Common myeloid progenitor, CD34-positive (primary cell): Measurements from ENCODE around the gene DIPK1B.

Source experiments
- CTCF ChIA-PET: fragments of 350-600 bp; sonication (Branson Sonifier 250); formaldehyde crosslinking; loops from one replicate; lab custom pipeline; 2021; ENCODE audit warnings: antibody characterized with exemption; lab: Charles Lee
- POLR2A ChIA-PET: fragments of 350-600 bp; sonication (Branson Sonifier 250); formaldehyde crosslinking; loops from one replicate; lab custom pipeline; 2021; ENCODE audit warnings: antibody characterized with exemption; lab: Charles Lee
- DNase-seq, 3 donors: peaks; one replicate each; pipeline versions ENCODE4 v3.0.0 to v3.0.0-alpha.2; 2013
- H3K27ac ChIP-seq, 2 experiments: 1 replicate in 1 of 2; 2 replicates in 1 of 2; pipeline ENCODE4 v1.7.0; 2013; ENCODE audit warnings: inconsistent platforms in 2 of 2, low read length in 2 of 2, mild to moderate bottlenecking in 2 of 2, low read depth in 1 of 2, moderate library complexity in 1 of 2; ENCODE audit not compliant: severe bottlenecking in 2 of 2, insufficient read depth in 1 of 2, poor library complexity in 1 of 2
- H3K27me3 ChIP-seq, 5 experiments: replicated peaks in 2 of 5; 1 replicate in 3 of 5; 2 replicates in 2 of 5; pipeline versions ENCODE4 v1.6.1 to v1.7.0; 2013; ENCODE audit warnings: low read length in 4 of 5, mild to moderate bottlenecking in 2 of 5, moderate library complexity in 2 of 5, inconsistent platforms in 1 of 5; ENCODE audit not compliant: insufficient read depth in 5 of 5, control insufficient read depth in 4 of 5
- H3K36me3 ChIP-seq, 4 experiments: 1 replicate in 2 of 4; 2 replicates in 2 of 4; pipeline versions ENCODE4 v1.6.1 to v1.7.0; 2013; ENCODE audit warnings: low read length in 3 of 4, control low read depth in 1 of 4, mild to moderate bottlenecking in 1 of 4; ENCODE audit not compliant: control insufficient read depth in 4 of 4, insufficient read depth in 4 of 4
- H3K4me1 ChIP-seq, 4 experiments: 1 replicate in 3 of 4; 2 replicates in 1 of 4; pipeline versions ENCODE4 v1.6.1 to v1.7.1; 2013; ENCODE audit warnings: low read length in 3 of 4, mild to moderate bottlenecking in 3 of 4, control low read depth in 1 of 4, inconsistent platforms in 1 of 4, moderate library complexity in 1 of 4; ENCODE audit not compliant: control insufficient read depth in 4 of 4, insufficient read depth in 4 of 4; ENCODE audit errors: control extremely low read depth in 1 of 4
- H3K4me3 ChIP-seq, 7 experiments: 1 replicate in 4 of 7; 2 replicates in 3 of 7; pipeline versions ENCODE4 v1.5.1 to v1.7.0; 2013; ENCODE audit warnings: mild to moderate bottlenecking in 7 of 7, low read length in 6 of 7, moderate library complexity in 6 of 7, inconsistent platforms in 2 of 7, low read depth in 2 of 7, control low read depth in 1 of 7; ENCODE audit not compliant: insufficient read depth in 4 of 7, control insufficient read depth in 1 of 7; ENCODE audit errors: extremely low read depth in 1 of 7
- H3K9me3 ChIP-seq, 5 experiments: 1 replicate in 4 of 5; 2 replicates in 1 of 5; pipeline versions ENCODE4 v1.6.1 to v1.7.1; 2013; ENCODE audit warnings: low read length in 4 of 5, mild to moderate bottlenecking in 2 of 5, inconsistent platforms in 1 of 5, low read depth in 1 of 5, moderate library complexity in 1 of 5; ENCODE audit not compliant: control insufficient read depth in 4 of 5, insufficient read depth in 2 of 5; ENCODE audit errors: control extremely low read depth in 1 of 5
- WGBS: methylation state at CpG from one replicate; pipeline ENCODE4 v1.1.5; 2013; ENCODE audit not compliant: insufficient coverage; 5-methylcytosine and 5-hydroxymethylcytosine counted together

Gene DIPK1B

DNA sequence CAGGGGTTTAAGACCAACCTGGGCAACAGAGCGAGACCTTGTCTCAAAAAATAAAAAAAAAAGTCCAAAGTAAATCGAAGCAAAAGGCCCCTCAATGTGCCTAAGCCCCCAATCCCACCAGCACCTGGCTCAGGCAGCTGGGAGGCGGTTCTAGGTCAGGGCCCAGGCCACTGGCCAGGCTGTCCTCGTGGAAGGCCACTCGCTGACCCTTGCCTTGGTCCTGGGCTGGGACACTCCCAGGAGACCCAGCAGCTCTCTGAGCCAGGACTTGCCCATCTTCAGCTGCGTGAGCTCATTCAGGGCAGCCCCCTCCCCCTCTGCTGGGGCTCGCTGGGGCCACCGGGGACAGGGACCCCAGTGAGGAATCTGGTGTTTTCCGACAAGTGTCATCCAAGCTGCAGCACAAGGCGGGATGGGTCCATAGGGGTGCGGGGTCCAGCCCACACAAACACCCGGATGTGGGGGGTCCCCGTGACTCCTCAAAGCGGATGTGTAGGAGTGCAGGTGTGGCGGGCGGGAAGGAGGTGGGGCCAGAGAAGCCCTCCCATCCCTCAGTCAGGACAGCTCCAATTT is 29.1 kb upstream of the DIPK1B start:
- peaks cover 0 to 25% (median 5%) of the 10 kb centered on the region in 4 experiments for H3K36me3 ChIP-seq
- ChIA-PET CTCF (interaction anchor here (1.4 to 5.6 kb wide), 4 partner anchors 10 to 151 kb away, joined by 4 to 44 read pairs (median 10); no protein-coding TSS in a partner anchor), POLR2A (interaction anchor here (2.0 kb wide), 1 partner anchor 18 kb away, joined by 5 read pairs; no protein-coding TSS in a partner anchor)
- no peak overlapping the region for H3K27ac ChIP-seq
- H3K9me3 ChIP-seq: no peaks in the 10 kb centered on the region
- H3K4me3 ChIP-seq: no peak overlapping the region
- DNase-seq: no peak
- H3K4me1 ChIP-seq: peaks cover 0 to 55% (median 51%) of the 10 kb centered on the region in 4 experiments
- 100% methylated on average over 9 of the region's 16 CpGs for WGBS
- H3K27me3 ChIP-seq: no peaks in the 10 kb centered on the region

GRCh38 chr9:136683755-136684154 is 28.6 kb upstream of the DIPK1B start:
- Histone ChIP-seq H3K9me3 (no peaks in the 10 kb centered on the region), H3K27me3 (no peaks in the 10 kb centered on the region), H3K4me1 (peaks cover 0 to 53% (median 47%) of the 10 kb centered on the region in 4 experiments), H3K36me3 (peaks cover 0 to 25% (median 5%) of the 10 kb centered on the region in 4 experiments), H3K27ac (no peak overlapping the region), H3K4me3 (no peak overlapping the region)
- ChIA-PET POLR2A (interaction anchor here (2.0 kb wide), 1 partner anchor 17 kb away, joined by 5 read pairs; no protein-coding TSS in a partner anchor), CTCF (interaction anchor here (1.4 to 5.6 kb wide), 4 partner anchors 11 to 151 kb away, joined by 4 to 44 read pairs (median 10); no protein-coding TSS in a partner anchor)
- DNase-seq: no peak
- WGBS: 96% methylated on average over 14 of the region's 14 CpGs

DNA sequence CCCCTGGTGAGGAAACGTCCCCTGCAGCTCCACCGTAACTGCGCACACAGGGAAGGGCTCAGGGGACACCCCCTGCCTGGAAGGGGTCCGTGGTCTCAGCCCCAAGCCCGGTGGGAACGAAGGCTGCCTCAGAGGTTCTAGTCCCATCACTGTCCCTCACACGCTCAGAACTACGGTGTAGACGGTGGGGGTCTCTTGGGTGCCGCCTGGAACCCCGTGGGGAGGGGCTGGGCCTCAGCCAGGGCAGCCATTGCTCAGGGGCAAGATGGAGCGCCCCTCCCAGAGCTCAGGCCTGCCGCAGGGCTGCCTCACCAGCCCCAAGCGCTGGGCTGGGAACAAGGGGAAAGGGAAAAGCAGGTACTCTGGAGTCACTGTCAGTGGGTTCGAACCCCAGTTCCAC is 28.0 kb upstream of the DIPK1B start:
- WGBS: 86% methylated on average over 14 of the region's 15 CpGs
- ChIA-PET CTCF (interaction anchor here (0.6 to 5.6 kb wide), 4 partner anchors 10 to 194 kb away, joined by 4 to 44 read pairs (median 8); no protein-coding TSS in a partner anchor), POLR2A (interaction anchor here (2.0 kb wide), 1 partner anchor 17 kb away, joined by 5 read pairs; no protein-coding TSS in a partner anchor)
- Histone ChIP-seq H3K27ac (no peak overlapping the region), H3K36me3 (peaks cover 0 to 21% (median 5%) of the 10 kb centered on the region in 4 experiments), H3K4me1 (peaks cover 0 to 48% (median 42%) of the 10 kb centered on the region in 4 experiments), H3K4me3 (no peak overlapping the region), H3K9me3 (no peaks in the 10 kb centered on the region), H3K27me3 (no peaks in the 10 kb centered on the region)
- no peak for DNase-seq

GRCh38 chr9:136684799-136685198 is 27.6 kb upstream of the DIPK1B start:
- Histone ChIP-seq H3K4me3 (peak overlapping the region in 2 of 7 experiments; percentile 4 to 85), H3K4me1 (peaks cover 0 to 43% (median 37%) of the 10 kb centered on the region in 4 experiments), H3K27ac (no peak overlapping the region), H3K36me3 (peaks cover 0 to 18% (median 5%) of the 10 kb centered on the region in 4 experiments), H3K27me3 (no peaks in the 10 kb centered on the region), H3K9me3 (no peaks in the 10 kb centered on the region)
- 85% methylated on average over 13 of the region's 15 CpGs for WGBS
- DNase-seq: no peak
- POLR2A ChIA-PET: no interaction called here
- CTCF ChIA-PET: interaction anchor here (1.8 to 5.6 kb wide), 3 partner anchors 9 to 12 kb away, joined by 8 to 44 read pairs (median 11); no protein-coding TSS in a partner anchor

DNA sequence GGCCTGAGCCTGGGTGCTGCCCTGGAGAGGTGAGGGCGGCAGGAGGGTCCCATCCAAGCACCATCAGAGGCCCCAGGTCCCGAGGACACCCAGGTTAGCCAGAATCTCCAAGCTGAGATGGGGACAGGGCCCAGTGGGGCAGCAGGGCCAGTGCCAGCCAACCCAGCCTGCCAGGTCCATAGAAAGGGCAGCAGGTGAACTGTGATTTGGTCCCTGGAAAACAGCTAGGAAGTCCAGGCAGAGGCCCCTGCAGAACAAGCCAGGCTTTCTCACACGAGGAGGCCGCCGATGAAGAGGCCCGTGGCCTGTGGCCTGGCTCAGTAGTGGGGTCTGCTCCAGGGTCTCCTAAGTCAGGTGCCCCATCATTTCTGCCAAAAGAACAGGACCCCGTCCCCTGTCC is 27.2 kb upstream of the DIPK1B start:
- Histone ChIP-seq H3K27me3 (no peaks in the 10 kb centered on the region), H3K4me1 (peaks cover 0 to 40% (median 34%) of the 10 kb centered on the region in 4 experiments), H3K27ac (no peak overlapping the region), H3K9me3 (no peaks in the 10 kb centered on the region), H3K4me3 (peak overlapping the region in 3 of 7 experiments; percentile 4 to 85 (median 84)), H3K36me3 (peaks cover 0 to 18% (median 5%) of the 10 kb centered on the region in 4 experiments)
- CTCF ChIA-PET: interaction anchor here (1.0 to 2.2 kb wide), 5 partner anchors 9 to 40 kb away, joined by 3 to 11 read pairs (median 5); no protein-coding TSS in a partner anchor
- POLR2A ChIA-PET: interaction anchor here (1.4 kb wide), 1 partner anchor 12 kb away, joined by 6 read pairs; no protein-coding TSS in a partner anchor
- 89% methylated on average over 7 of the region's 7 CpGs for WGBS
- DNase-seq: no peak

DNA sequence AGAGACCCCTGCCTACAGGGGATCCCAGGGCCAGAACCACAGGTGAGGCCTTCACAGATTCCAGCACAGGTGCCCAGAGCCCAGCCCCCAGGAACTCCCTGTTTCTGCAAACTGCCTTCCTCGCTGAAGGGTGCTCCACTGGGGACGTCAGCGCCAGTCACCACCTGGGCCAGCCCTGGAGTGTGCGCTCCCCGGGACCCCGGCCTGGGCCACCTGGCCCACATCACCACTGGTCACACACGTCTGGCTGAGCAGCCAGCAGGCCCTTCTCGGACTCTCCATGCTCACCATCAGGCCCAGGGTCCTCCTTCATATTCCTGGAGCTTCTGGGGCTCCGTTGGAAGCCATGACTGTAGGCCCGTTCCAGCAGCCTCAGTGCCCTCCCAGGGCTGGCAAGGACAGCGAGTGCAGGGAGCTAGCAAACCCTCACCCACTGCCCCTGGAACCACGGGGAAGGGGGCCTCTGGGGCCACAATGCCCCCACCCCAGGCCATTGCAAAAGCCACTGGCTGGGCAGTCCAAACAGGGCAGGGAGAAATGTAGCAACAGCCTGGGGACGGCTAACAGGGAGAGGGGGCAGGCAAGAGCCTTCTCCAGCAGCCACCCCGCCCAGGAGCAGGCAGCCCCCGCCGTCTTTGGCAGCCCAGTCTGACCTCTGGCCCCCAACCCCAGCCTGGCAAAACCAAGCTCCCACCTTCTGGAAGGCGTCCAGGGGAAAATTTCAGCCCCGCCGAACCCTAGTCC is 26.4 kb upstream of the DIPK1B start:
- ChIA-PET POLR2A (interaction anchor here (0.8 to 2.7 kb wide), 7 partner anchors 11 to 63 kb away, joined by 3 to 8 read pairs (median 6); no protein-coding TSS in a partner anchor), CTCF (interaction anchor here (0.7 to 2.2 kb wide), 8 partner anchors 8 to 44 kb away, joined by 3 to 11 read pairs (median 4); no protein-coding TSS in a partner anchor)
- DNase-seq: no peak
- Histone ChIP-seq H3K4me3 (peak overlapping the region; percentile 48 to 85 (median 78)), H3K9me3 (no peaks in the 10 kb centered on the region), H3K27ac (peak overlapping the region in 1 of 2 experiments; percentile 71), H3K27me3 (no peaks in the 10 kb centered on the region), H3K4me1 (peaks cover 0 to 40% (median 34%) of the 10 kb centered on the region in 4 experiments), H3K36me3 (peaks cover 0 to 18% (median 5%) of the 10 kb centered on the region in 4 experiments)
- WGBS: 49% methylated on average over 16 of the region's 19 CpGs
